ENCODE results near the gene ZBTB43.

GRCh38 chr9:126883636-126884035 lies 78.8 kb downstream of the ZBTB43 start:
- TF ChIP-seq CTCF (IDR thresholded peaks at IDR 0.05) (no peak), POLR2AphosphoS5 (IDR thresholded peaks at IDR 0.05) (no peak)
